ENCODE measurements around the gene CATSPER1.
A peak's percentile ranks its signal among the peaks of the same experiment; 100 is the strongest.

Gene CATSPER1

DNA sequence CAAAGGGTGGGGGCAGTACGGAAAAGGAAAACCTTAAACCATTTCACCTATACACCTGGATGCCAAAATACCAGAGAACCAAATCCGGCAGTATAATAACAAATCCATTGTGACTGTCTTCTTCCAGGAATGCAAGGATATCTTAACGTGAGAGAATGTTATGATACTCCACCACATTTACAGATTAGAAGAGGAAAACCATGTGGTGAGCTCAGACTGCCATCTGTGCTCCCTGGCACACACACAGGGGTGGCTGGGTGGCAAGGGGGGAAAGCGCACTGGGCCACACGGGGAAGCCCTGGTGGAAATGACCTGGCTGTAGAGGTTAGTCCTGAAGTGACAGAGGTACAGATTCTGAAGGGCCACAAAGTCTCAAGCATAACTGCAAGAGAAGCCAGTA lies 34.2 kb downstream of the CATSPER1 start:
- DNase-seq, result no peak

DNA sequence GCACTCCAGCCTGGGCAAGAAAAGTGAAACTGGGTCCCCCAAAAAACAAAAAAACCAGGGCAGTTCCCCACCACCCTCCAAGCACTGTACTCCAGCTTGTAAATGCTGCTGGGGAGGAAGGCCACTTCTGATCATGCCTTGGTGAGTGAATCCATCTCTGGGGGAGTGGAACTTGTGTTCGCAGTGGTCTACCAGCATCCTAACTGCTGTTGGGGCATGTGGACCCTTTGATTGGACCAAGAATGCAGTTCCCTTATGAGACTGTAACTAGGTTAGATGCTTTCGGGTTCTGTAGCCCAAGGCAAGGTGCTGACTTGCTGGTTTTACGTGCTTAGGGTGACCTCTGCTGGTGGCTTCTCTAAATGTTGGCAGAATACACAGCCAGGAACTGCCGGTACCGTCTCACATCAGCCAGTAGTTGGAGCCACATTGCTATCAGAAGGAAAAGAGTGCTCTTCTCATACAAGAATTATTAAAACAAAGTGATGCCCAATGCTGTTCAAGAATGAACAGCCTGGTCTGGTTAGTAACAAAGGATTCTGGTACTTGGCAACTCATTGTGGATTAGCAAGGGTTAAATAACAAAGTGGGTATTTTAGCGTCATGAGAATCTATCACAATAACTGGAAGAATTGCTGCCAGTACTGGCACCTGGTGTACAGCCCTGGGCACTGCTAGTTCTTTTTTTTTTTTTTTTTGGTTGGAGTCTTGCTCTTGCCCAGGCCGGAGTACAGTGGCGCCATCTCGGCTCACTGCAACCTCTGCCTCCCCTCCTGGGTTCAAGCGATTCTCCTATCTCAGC lies 37.3 kb downstream of the CATSPER1 start:
- DNase-seq, result peak; percentile 95

DNA sequence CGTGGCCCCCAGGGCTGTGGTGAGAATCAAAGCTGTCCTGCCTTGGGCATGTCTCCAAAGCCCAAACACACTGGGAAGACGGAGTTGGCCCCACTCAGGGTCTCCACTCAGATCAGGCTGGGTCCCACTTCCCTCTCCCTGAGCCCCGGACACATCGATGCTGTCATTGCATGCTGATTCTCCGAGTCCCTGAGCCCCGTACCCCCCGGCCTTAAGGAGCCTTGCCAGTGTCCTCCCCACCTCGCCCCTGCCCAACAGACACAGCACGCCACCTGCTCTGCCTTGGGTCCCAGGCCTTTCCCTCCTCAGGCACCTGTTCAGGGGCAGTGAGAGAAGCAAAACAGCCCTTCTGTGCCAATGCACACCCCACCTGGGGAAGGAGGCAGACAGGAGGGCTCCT lies 38.9 kb downstream of the CATSPER1 start:
- DNase-seq, result no peak

DNA sequence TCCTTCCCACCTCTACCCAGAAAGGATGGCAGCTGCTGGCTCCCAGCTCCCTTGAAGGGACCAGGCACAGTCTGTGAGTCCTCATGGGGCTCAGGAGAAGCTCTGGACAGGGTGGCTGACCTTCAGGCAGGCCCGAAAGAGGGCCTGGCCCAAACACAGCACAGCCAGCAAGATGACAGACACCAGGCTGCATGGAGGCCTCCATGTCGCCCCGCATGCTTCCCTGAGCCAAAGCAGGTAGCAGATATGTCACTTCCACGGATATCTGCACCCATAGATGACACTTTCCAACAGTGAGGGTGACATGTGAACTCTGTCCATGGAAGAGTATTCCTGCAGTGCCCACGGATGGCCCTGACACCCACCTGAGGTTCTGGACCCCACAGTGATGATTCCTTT lies 42.7 kb downstream of the CATSPER1 start:
- DNase-seq, result no peak

DNA sequence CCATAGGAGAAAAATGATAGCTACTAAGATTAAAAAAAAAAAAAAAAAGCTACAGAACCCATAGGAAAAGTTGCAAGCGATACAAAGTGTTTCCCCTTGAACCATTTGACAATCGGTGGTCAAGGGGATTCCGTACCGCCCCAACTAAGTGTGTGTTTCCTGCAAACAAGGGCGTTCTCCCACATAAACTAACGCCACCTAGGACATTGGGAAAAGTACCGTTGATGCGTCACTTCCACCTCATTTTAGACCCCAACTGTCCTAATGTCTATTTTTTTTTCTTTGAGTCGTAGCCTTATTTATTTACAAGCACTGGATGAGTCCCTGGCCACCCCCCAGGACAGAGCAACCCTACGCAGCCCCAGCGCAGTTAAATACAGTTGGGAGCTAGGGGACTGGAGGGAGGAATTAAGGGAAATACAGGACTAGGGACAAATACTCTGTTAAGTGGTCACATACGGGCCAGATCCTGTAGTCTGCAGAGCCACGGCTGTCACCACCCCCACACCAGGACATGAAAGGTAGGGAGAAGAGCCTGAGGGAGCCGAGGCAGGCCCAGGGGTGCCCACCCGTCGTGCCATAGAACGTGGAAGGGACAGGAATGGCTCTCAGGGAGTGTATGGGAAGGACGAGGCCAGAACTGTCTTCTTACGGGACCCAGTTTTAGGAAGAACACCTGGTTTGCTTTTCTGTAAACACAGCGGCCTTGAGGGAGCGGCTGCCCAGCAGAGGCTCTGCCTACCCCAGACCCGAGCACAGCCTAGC lies 43.3 kb downstream of the CATSPER1 start:
- no peak for DNase-seq

DNA sequence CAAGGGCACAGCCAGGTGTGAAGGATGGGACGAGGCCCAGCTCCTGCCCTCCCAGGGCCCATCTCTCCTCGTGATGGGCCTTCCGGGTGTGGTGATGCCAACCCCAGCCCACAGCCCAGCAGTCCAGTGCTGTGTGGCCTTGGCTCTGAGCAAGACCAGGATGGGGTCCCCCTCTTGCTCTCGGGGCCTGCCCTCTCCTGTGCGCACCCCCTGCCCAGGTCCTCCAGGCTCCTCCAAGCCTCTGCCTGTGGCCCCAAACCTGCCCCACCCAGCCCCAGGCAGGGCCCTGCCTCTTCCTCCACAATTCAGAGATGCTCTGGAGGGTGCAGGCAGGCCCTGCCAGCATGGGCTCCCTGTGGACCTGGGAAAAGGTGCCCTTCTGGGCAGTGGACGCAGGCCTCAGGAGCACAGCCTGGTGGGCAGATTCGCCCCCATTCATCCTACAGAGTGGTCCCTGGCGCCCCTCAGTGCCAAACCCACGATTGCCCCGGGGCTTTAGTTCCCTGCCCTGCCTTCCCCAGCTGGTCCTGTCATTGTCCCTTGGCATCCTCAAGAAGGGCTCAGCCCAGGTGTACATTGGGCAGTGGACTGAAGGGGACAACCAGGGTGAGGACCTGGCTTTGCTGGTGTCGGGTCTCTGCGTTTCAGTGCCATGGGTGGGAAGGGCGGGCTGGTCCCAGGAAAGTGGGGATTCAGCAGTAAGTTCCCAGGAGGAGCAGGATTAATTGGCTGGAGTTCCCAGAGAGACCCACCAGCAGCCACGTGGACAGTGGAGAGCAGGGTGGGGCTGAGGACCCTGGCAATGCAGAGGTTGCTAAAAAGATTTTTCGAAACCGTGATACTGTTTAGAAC lies 44.1 kb downstream of the CATSPER1 start:
- no peak for DNase-seq

DNA sequence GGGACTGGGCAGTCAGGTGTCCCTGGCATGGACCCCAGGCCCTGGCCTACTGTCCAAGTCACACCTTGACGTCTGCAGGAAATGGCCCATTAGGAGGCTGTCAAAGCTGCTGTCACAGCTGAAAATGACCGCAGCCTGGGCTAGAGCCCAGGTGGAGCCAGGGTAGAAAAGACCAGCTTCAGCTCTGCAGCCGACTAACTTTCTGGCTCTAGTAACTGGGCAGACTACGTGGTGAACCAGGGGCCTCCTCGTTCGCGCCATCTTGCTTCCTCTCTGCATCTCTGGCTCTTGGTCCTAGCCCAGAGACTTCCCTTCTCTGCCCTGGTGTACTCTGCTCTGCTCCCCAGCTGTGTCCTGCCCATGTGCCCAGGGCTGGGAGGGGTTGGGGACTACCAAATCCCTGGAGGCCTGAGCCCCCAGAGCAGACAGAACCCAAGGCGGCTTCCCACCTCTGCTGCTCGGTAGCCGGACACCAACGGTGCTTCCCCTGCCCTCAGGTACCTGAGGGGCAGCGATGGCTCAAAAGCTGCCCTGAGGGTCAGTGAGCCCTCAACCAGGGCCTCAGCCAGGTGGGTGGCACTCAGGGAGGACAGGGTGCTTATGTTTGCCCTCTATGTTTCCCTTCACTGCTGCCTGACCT lies 45.1 kb downstream of the CATSPER1 start:
- no peak for DNase-seq

DNA sequence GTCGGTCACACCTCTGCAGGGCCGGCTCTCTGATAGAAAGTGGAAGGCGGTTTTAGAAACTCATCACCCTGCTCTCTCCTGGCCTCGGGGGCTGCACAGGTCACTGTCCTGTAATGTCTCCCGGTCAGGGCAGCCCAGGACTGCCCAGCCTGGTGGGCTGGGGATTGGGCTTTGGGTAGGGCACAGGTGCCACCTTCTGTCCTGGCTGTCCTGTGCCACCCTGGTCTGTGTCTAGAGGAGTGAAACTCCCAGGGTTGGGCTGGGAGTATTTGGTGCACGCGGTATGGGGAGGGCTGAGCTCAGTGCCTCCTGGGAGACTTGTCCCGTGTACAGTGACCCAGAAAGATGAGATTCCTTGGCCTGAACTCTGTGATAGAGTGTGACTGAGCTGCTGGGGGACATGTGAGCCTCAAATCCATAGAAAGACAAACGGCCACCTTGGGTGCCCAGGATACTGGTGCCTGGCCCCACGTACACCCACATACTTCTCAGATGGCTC lies 47.0 kb downstream of the CATSPER1 start:
- no peak for DNase-seq

DNA sequence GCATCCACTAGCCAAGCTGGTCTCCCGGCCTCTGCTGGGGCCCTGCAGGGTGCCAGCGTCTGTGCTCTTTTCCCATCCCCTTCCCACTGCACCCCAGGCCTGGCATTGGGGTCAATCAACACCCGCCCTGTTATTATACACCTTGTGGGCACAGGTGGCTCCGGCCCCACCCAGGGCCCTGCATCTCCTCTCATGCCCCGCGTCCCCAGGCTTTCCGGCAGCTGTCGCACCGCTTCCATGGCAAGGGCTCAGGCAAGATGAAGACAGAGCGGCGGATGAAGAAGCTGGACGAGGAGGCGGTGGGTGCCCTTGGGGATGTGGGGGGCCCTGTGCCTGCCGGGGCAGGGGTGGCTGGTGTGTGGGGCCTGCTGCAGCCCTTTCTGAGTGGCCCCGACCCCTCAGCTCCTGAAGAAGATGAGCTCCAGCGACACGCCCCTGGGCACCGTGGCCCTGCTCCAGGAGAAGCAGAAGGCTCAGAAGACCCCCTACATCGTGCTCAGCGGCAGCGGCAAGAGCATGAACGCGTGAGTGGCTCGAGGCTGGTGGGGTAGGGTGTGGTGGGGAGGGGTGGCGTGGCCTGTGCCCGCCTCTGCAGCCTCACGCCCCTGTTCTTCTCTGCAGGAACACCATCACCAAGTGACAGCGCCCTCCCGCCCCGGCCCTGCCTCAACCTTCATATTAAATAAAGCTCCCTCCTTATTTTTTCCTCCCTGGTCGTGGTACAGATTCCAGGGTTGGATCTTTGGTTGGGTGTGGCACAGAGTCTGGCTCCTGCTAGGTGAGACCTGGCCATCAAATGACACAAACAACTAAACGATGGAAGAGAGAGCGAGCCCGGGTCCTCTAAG lies 47.7 kb downstream of the CATSPER1 start:
- no peak for DNase-seq

DNA sequence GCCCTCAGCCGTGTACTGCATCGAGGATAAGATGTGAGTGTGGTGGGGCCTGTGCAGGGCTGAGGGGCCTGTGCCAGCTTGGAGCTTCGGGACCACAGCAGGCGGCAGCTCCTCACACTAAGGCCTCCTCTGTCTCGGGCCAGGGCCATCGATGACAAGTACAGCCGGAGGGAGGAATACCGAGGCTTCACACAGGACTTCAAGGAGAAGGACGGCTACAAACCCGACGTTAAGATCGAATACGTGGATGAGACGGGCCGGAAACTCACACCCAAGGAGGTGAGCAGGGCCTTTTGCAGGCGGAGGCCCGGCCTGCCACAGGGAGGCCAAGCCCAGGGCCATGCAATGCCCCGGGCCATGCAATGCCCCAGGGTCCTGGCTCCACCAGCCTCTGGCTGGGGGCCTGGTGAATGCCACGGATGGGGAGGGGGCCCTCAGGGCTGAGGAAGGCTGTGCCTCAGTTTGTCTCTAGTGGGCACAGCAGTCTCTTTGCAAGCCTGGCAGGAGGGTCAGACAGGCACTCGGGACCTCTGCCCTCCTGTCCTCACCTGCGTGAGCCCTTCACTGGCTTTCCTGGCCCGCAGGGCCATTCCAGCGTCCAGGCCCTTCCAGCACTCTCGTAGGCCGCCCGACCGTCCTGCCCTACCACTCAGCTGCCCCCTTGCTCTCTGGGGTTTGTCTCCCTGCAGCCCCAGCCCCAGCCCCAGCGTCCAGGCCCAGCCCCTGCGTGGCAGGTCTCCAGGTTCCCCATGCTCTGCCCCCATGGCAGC lies 48.5 kb downstream of the CATSPER1 start:
- DNase-seq, result no peak

DNA sequence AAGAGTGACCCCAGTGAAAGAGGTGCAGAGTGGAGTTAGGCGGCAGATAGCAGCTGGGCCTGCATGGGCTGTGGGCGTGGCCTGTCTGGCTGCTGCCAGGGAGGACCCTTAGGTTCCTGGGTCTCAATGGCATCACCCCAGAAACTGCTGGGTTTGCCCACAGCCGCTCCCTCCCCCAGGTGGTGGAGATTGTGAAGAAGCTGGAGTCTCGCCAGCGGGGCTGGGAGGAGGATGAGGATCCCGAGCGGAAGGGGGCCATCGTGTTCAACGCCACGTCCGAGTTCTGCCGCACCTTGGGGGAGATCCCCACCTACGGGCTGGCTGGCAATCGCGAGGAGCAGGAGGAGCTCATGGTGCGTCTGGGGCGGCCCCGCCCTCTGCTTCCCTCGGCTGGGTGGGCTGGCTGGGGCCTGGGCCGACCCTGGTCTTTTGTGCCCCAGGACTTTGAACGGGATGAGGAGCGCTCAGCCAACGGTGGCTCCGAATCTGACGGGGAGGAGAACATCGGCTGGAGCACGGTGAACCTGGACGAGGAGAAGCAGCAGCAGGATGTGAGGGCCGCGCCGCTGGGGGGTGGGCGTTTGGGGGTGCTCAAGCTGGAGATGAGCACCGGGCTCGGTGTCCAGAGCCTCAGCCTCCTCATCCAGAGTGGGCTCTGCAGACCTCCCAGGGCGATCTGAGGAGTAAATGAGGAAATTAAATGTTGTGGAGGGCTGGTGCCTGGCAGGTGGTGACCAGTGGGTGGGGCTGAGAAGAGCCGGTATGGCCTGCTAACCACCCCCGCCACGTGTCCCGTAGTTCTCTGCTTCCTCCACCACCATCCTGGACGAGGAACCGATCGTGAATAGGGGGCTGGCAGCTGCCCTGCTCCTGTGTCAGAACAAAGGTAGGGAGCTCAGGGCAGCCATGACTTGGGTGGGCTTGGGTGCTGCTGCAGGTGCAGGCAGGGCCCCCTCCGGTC lies 49.8 kb downstream of the CATSPER1 start:
- DNase-seq, result no peak

DNA sequence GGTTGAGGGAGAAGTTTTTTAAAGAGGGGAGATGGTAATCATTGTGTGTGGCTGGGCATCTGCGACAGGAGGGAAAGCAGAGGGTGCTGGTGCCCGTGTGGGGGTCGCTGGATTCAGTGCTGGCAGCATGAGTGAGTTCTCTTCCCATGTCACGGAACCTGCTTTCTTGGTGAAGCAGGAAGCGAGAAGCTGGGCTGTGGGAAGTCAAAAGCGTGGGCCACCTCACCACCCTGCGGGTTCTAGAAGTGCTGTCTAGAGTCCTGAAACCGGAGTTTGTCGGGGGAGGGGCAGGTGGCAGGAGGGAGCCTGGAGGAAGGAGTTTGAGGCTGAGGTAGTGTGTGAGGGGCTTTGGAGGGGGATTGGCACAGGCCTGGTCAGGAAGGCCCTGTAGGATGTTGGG lies 50.5 kb downstream of the CATSPER1 start:
- no peak for DNase-seq

DNA sequence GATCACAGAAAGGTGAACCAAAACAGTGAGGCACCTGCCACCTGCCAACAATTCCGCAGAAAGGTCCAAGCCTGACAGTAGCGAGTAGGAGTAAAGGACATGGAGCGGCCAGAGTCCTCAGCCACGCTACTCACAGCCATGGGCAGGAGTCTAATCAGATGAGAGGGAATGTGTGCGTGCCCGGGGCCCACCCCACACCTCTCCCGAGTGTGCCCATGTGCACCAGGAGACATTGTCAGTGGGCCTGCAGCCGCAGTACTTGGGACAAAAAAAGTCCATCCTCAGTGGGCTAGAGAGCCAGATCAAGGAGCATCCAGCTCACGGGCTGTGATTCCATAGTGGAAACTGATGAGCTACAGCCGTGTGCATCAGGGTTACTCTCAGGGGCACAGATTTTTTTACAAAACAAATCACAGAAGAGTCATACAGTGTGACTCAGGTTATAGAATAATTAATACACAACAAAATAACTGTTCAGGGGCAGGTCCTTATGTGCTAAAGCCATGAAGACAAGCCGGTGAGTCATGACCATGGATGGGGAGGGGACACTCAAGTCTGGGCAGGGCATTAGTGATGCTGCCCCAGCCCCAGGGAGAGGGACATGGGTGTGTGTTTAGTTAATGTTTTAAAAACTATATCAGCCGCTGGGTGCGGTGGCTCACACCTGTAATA lies 52.7 kb downstream of the CATSPER1 start:
- DNase-seq, result no peak

DNA sequence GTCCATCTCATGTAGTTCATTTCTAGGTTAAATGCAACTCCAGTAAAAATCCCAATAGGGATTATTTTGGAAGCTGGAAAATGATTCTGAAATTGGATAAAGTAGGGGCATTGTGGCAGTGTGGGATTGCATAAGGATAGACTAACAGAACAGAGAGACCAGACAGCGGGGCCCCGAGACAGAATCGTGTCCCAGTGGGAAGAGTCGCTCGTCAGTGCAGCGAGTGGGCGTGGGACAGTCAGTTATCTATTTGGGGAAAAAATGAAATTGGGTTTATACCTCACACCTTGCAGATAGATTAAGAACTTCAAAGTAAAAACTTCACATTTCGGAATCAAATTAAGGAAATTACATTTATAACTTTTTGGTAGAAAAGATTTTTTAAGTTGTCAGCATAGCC lies 54.2 kb downstream of the CATSPER1 start:
- DNase-seq, result no peak

DNA sequence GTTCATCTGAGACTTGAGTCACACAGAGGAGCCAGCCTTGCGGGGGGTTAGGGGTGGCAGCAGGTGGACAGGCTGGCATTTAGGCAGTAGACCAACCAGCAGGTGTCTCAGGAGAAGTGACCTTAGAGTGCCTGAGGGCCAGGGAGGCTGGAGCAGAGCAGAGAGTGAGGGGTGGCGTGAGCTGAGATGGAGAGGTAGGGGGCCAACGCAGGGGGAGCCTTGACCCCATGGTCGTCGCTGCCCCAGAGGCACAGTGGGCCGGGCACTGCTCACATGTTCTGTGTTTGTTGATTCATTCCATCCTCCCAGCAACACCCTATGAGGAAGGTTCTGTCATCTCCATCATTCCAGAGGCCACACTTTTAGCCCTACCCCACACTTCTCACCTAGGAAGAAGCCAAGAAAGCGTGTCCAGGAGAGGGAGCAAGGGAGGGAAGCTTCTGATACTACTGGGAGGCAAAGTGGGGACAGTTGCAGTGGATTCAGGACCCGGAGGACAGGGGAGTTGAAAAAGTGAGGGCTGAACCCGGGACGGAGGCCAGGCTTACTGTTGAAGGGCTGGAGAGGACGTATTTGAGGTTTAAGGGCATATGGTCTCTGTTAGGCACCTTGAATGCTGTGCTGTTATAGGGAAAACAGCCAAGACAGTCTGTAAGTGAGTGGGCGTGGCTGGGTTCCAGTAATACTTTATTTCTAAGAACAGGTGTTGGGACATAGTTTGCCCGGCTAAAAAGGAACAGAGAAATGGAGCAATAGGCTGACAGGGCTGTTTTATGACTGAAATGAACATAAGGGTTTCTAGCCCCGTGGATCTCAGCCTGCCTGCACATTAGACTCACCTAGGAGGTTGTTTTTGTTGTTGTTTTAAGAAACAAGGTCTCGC lies 57.4 kb downstream of the CATSPER1 start:
- DNase-seq, result no peak

DNA sequence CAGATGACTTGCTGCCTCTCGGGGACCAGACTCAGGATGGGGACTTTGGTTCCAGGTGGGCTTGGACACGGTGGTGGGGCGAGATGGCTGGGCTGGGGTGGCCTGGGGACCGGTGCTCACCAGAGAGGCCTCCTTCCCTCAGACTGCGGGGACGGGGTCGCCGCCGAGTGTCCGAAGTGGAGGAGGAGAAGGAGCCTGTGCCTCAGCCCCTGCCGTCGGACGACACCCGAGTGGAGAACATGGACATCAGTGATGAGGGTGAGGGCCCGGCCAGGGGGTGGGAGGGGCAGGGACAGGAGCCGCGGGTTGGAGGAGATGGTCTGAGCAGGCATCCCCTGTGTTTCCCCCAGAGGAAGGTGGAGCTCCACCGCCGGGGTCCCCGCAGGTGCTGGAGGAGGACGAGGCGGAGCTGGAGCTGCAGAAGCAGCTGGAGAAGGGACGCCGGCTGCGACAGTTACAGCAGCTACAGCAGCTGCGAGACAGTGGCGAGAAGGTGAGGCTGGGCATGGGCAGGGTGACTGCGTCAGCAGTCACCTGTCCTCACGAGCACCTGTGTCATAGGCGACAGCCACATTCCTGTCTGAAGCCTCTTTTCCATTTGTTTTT lies 58.8 kb downstream of the CATSPER1 start:
- no peak for DNase-seq

All from fibroblast of upper back skin (primary cell).